ENCODE measurements around the gene IL7R.

IL7R gene

GRCh38 chr5:35919191-35919590 is 62.5 kb downstream of the IL7R start:
- peak; percentile 25 for DNase-seq

- DNase-seq = no peak
Measured at GRCh38 chr5:35920890-35921289, 64.2 kb downstream of the IL7R start.

GRCh38 chr5:35921930-35922329 is 65.2 kb downstream of the IL7R start:
- no peak for DNase-seq

- no peak for DNase-seq
Measured at GRCh38 chr5:35922468-35922867, 65.8 kb downstream of the IL7R start.

GRCh38 chr5:35924122-35924949 is 67.6 kb downstream of the IL7R start:
- DNase-seq = peak; percentile 12

- peak; percentile 66 for DNase-seq
Measured at GRCh38 chr5:35924950-35925722, 68.4 kb downstream of the IL7R start.

- peak; percentile 23 for DNase-seq
Measured at GRCh38 chr5:35926389-35927051, 69.8 kb downstream of the IL7R start.
